ENCODE measurements around the gene COG5.
A peak's percentile ranks its signal among the peaks of the same experiment; 100 is the strongest.

The COG5 gene

GRCh38 chr7:107208024-107208521 lies 355.6 kb downstream of the COG5 start:
- H3K4me3 ChIP-seq (ENCODE audit: low read depth, low read length), result no peak overlapping the region
- TF ChIP-seq, protein P1, sequence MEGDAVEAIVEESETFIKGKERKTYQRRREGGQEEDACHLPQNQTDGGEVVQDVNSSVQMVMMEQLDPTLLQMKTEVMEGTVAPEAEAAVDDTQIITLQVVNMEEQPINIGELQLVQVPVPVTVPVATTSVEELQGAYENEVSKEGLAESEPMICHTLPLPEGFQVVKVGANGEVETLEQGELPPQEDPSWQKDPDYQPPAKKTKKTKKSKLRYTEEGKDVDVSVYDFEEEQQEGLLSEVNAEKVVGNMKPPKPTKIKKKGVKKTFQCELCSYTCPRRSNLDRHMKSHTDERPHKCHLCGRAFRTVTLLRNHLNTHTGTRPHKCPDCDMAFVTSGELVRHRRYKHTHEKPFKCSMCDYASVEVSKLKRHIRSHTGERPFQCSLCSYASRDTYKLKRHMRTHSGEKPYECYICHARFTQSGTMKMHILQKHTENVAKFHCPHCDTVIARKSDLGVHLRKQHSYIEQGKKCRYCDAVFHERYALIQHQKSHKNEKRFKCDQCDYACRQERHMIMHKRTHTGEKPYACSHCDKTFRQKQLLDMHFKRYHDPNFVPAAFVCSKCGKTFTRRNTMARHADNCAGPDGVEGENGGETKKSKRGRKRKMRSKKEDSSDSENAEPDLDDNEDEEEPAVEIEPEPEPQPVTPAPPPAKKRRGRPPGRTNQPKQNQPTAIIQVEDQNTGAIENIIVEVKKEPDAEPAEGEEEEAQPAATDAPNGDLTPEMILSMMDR (IDR thresholded peaks at IDR 0.05; ENCODE audit: low read depth, low read length), result no peak

- no peak overlapping the region for H3K4me3 ChIP-seq (ENCODE audit: low read depth, low read length)
- TF ChIP-seq, protein P1 (IDR thresholded peaks at IDR 0.05; ENCODE audit: low read depth, low read length), result no peak
Observed at GRCh38 chr7:107207459-107207858, 356.3 kb downstream of the COG5 start.

GRCh38 chr7:107206706-107207105 lies 357.0 kb downstream of the COG5 start:
- no peak overlapping the region for H3K4me3 ChIP-seq (ENCODE audit: low read depth, low read length)
- TF ChIP-seq, protein P1 (IDR thresholded peaks at IDR 0.05; ENCODE audit: low read depth, low read length), result no peak

- TF ChIP-seq, protein P1 (IDR thresholded peaks at IDR 0.05; ENCODE audit: low read depth, low read length), result no peak
- no peak overlapping the region for H3K4me3 ChIP-seq (ENCODE audit: low read depth, low read length)
Observed at GRCh38 chr7:107206136-107206535, 357.6 kb downstream of the COG5 start.

DNA sequence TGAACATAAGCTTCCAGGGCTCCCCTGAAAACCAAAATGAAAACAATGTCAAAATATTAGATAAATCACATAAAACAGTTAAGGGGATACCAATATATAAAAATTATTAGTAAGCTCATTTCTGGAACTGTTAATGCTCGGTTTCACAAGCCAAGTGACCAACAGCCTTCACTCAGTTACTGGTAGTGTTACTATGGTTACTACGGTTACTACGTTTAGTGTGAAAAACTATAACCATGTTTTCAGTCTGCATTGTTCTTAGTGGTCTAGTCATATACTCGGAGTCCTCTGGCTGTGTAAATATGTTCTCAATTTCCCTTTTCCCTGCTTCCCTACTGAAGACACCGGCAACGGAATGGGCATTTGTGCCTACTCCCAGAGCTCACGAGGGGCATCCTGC lies 360.1 kb downstream of the COG5 start:
- H3K4me3 ChIP-seq (ENCODE audit: low read depth, low read length), result no peak overlapping the region
- TF ChIP-seq, protein P1 (IDR thresholded peaks at IDR 0.05; ENCODE audit: low read depth, low read length), result no peak

GRCh38 chr7:107201795-107202450 lies 361.8 kb downstream of the COG5 start:
- TF ChIP-seq, protein P1 (IDR thresholded peaks at IDR 0.05; ENCODE audit: low read depth, low read length), result peak; percentile 36
- no peak overlapping the region for H3K4me3 ChIP-seq (ENCODE audit: low read depth, low read length)

DNA sequence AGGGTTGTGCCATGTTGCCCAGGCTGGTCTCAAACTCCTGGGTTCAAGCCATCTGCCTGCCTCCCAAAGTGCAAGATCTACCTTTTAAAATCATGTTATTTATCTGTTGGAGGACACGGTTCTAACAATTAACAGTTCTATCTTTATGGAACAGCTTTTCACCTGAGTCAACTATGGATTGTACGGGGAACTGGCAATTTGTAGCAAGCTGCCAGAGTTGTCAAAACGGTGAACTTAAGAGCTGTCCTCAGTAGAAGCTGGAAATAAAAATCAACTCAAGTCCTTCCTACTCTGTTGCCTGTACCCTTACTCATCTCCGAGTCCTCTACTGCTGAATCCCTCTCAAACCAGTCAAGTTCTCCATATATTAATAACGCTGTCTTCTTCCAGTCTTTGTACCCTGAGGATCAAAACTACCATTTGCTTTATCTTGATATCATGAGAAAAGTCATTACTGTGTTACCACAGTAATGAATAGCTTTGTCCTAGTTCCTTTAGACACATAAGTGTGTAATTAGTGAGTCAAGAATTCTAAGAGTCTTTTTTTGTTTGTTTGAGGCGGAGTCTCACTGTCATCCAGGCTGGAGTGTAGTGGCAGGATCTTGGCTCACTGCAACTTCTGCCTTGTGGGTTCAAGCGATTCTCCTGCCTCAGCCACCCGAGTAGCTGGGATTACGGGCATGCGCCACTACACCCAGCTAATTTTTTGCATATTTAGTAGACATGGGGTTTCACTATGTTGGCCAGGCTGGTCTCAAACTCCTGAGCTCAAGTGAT lies 366.7 kb downstream of the COG5 start:
- TF ChIP-seq, protein P1 (IDR thresholded peaks at IDR 0.05; ENCODE audit: low read depth, low read length), result no peak
- H3K4me3 ChIP-seq (ENCODE audit: low read depth, low read length), result no peak overlapping the region
